SK-N-SH treated with all-trans-retinoic acid at 6 μM for 48 hours (cell line): Measurements from ENCODE around the gene NUTM1.

Experiments
- CSDC2 ChIP-seq: fragments of 250-450 bp; sonication (Bioruptor Pico); IDR thresholded peaks from 2 replicates; pipeline ENCODE4 v1.5.0; 2020; ENCODE audit warnings: mild to moderate bottlenecking, moderate library complexity
- ESRRG ChIP-seq: fragments of 250-450 bp; sonication (Bioruptor Pico); IDR thresholded peaks from 2 replicates; pipeline ENCODE4 v1.6.1; 2021; ENCODE audit warnings: mild to moderate bottlenecking
- ISL1 ChIP-seq: fragments of 250-450 bp; sonication (Bioruptor Pico); IDR thresholded peaks from 2 replicates; pipeline ENCODE4 v2.1.2; 2022; ENCODE audit warnings: mild to moderate bottlenecking, moderate library complexity
- RARB ChIP-seq: fragments of 250-450 bp; sonication (Bioruptor Pico); IDR thresholded peaks from 2 replicates; pipeline ENCODE4 v1.8.0; 2021; ENCODE audit warnings: mild to moderate bottlenecking, moderate library complexity
- SNAI2 ChIP-seq: fragments of 250-450 bp; sonication (Bioruptor Pico); IDR thresholded peaks from 2 replicates; pipeline ENCODE4 v1.5.0; 2020; ENCODE audit warnings: mild to moderate bottlenecking, moderate library complexity
- TOX ChIP-seq: fragments of 250-450 bp; sonication (Bioruptor Pico); IDR thresholded peaks from 2 replicates; pipeline ENCODE4 v1.8.0; 2021; ENCODE audit warnings: mild to moderate bottlenecking, moderate library complexity, borderline replicate concordance
- ZFP30 ChIP-seq: fragments of 450-650 bp; formaldehyde crosslinking; IDR thresholded peaks from 2 replicates; pipeline ENCODE4 v1.5.0; 2022; ENCODE audit warnings: mild to moderate bottlenecking, moderate library complexity
- ZNF8 ChIP-seq: fragments of 450-650 bp; formaldehyde crosslinking; IDR thresholded peaks from 2 replicates; pipeline ENCODE4 v1.5.0; 2020; ENCODE audit warnings: mild to moderate bottlenecking, moderate library complexity
- TF ChIP-seq, protein P1 (sequence below): fragments of 250-450 bp; sonication (Bioruptor Pico); IDR thresholded peaks from 2 replicates; pipeline ENCODE4 v1.5.1; 2021; ENCODE audit warnings: mild to moderate bottlenecking, moderate library complexity
- TF ChIP-seq, protein P2 (sequence below): fragments of 250-450 bp; sonication (Bioruptor Pico); IDR thresholded peaks from 2 replicates; pipeline ENCODE4 v1.8.0; 2021; ENCODE audit warnings: low read depth, mild to moderate bottlenecking, moderate library complexity, borderline replicate concordance
- TF ChIP-seq, protein P3 (sequence below): fragments of 250-450 bp; sonication (Bioruptor Pico); IDR thresholded peaks from 2 replicates; pipeline ENCODE4 v1.8.0; 2020; ENCODE audit warnings: mild to moderate bottlenecking, moderate library complexity, borderline replicate concordance
- TF ChIP-seq, protein P4 (sequence below): fragments of 250-450 bp; sonication (Bioruptor Pico); IDR thresholded peaks from 2 replicates; pipeline ENCODE4 v1.5.0; 2020; ENCODE audit warnings: mild to moderate bottlenecking, moderate library complexity

DNA sequence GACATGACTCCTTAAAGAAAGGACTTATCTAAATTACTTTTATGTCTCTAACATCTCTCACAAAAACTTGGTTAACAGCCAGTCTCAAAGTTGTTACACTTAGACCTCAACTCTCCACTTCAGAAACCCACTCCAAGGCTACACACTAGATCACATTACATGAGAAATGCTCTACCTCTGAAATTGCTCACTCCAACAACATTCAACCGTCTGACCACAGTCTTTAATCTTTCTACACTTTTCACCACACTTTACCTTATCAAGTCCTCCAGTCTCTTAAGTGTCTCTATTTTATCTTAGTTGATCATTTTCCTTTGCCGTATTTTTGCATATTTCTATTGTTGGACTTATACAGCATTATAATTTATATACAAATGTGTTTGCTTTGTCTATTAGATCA lies 11.3 kb upstream of the NUTM1 start:
- TF ChIP-seq CSDC2 (CRISPR knock-in tag) (no peak), RARB (CRISPR knock-in tag) (no peak), ESRRG (CRISPR knock-in tag) (no peak), ZFP30 (CRISPR knock-in tag) (no peak), ZNF8 (CRISPR knock-in tag) (no peak), TOX (no peak), ISL1 (no peak), SNAI2 (CRISPR knock-in tag) (no peak)
- TF ChIP-seq, protein P1, sequence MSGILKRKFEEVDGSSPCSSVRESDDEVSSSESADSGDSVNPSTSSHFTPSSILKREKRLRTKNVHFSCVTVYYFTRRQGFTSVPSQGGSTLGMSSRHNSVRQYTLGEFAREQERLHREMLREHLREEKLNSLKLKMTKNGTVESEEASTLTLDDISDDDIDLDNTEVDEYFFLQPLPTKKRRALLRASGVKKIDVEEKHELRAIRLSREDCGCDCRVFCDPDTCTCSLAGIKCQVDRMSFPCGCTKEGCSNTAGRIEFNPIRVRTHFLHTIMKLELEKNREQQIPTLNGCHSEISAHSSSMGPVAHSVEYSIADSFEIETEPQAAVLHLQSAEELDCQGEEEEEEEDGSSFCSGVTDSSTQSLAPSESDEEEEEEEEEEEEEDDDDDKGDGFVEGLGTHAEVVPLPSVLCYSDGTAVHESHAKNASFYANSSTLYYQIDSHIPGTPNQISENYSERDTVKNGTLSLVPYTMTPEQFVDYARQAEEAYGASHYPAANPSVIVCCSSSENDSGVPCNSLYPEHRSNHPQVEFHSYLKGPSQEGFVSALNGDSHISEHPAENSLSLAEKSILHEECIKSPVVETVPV = no peak
- TF ChIP-seq, protein P2, sequence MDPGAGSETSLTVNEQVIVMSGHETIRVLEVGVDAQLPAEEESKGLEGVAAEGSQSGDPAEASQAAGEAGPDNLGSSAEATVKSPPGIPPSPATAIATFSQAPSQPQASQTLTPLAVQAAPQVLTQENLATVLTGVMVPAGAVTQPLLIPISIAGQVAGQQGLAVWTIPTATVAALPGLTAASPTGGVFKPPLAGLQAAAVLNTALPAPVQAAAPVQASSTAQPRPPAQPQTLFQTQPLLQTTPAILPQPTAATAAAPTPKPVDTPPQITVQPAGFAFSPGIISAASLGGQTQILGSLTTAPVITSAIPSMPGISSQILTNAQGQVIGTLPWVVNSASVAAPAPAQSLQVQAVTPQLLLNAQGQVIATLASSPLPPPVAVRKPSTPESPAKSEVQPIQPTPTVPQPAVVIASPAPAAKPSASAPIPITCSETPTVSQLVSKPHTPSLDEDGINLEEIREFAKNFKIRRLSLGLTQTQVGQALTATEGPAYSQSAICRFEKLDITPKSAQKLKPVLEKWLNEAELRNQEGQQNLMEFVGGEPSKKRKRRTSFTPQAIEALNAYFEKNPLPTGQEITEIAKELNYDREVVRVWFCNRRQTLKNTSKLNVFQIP (CRISPR knock-in tag) = no peak
- TF ChIP-seq, protein P3, sequence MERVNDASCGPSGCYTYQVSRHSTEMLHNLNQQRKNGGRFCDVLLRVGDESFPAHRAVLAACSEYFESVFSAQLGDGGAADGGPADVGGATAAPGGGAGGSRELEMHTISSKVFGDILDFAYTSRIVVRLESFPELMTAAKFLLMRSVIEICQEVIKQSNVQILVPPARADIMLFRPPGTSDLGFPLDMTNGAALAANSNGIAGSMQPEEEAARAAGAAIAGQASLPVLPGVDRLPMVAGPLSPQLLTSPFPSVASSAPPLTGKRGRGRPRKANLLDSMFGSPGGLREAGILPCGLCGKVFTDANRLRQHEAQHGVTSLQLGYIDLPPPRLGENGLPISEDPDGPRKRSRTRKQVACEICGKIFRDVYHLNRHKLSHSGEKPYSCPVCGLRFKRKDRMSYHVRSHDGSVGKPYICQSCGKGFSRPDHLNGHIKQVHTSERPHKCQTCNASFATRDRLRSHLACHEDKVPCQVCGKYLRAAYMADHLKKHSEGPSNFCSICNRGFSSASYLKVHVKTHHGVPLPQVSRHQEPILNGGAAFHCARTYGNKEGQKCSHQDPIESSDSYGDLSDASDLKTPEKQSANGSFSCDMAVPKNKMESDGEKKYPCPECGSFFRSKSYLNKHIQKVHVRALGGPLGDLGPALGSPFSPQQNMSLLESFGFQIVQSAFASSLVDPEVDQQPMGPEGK (CRISPR knock-in tag) = no peak
- TF ChIP-seq, protein P4, sequence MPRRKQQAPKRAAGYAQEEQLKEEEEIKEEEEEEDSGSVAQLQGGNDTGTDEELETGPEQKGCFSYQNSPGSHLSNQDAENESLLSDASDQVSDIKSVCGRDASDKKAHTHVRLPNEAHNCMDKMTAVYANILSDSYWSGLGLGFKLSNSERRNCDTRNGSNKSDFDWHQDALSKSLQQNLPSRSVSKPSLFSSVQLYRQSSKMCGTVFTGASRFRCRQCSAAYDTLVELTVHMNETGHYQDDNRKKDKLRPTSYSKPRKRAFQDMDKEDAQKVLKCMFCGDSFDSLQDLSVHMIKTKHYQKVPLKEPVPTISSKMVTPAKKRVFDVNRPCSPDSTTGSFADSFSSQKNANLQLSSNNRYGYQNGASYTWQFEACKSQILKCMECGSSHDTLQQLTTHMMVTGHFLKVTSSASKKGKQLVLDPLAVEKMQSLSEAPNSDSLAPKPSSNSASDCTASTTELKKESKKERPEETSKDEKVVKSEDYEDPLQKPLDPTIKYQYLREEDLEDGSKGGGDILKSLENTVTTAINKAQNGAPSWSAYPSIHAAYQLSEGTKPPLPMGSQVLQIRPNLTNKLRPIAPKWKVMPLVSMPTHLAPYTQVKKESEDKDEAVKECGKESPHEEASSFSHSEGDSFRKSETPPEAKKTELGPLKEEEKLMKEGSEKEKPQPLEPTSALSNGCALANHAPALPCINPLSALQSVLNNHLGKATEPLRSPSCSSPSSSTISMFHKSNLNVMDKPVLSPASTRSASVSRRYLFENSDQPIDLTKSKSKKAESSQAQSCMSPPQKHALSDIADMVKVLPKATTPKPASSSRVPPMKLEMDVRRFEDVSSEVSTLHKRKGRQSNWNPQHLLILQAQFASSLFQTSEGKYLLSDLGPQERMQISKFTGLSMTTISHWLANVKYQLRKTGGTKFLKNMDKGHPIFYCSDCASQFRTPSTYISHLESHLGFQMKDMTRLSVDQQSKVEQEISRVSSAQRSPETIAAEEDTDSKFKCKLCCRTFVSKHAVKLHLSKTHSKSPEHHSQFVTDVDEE (CRISPR knock-in tag) = no peak
